K562 (cell line): Measurements from ENCODE around the gene MYO16.

Experiments used
- ARHGAP35 ChIP-seq: fragments of 450-650 bp; IDR thresholded peaks from 2 replicates; pipeline ENCODE4 v1.6.1; 2018; ENCODE audit not compliant: partially characterized antibody
- ARID2 ChIP-seq: fragments of 450-650 bp; IDR thresholded peaks from 2 replicates; pipeline ENCODE4 v1.6.1; 2017; ENCODE audit warnings: antibody characterized with exemption, mild to moderate bottlenecking
- FOXK2 ChIP-seq, 2 experiments: fragments of 450-650 bp; IDR thresholded peaks in 1 of 2; conservative IDR thresholded peaks in 1 of 2; 2 replicates each; pipeline ENCODE4 v1.6.1; 2016; ENCODE audit warnings: low read depth in 2 of 2, mild to moderate bottlenecking in 1 of 2
- GABPA ChIP-seq: fragments of 200-800 bp; sonication (Bioruptor generic); conservative IDR thresholded peaks from 2 replicates; pipeline ENCODE4 v1.6.1; 2016; ENCODE audit warnings: low read depth, missing genetic modification characterization, missing compliant biosample characterization
- HDAC2 ChIP-seq: fragments of 450-650 bp; IDR thresholded peaks from 2 replicates; pipeline ENCODE4 v1.6.1; 2016; ENCODE audit warnings: mild to moderate bottlenecking
- NR2C2 ChIP-seq, 2 experiments: fragments of 200-800 bp in 1 of 2; sonication (Bioruptor generic) in 1 of 2; sonication (generic) in 1 of 2; formaldehyde crosslinking in 1 of 2; IDR thresholded peaks; 2 replicates each; pipeline versions ENCODE4 v1.6.1 to v1.8.0; 2016 to 2022; ENCODE audit warnings: mild to moderate bottlenecking in 1 of 2, missing compliant biosample characterization in 1 of 2, missing genetic modification characterization in 1 of 2, missing genetic modification reagents in 1 of 2
- POLR2AphosphoS5 ChIP-seq: IDR thresholded peaks from 2 replicates; pipeline ENCODE4 v1.6.1; 2011; ENCODE audit warnings: mild to moderate bottlenecking, low read depth, low read length, moderate library complexity; ENCODE audit not compliant: control insufficient read depth, insufficient read depth
- ZFP1 ChIP-seq: fragments of 450-650 bp; formaldehyde crosslinking; IDR thresholded peaks from 2 replicates; pipeline ENCODE4 v1.4.0; 2020; ENCODE audit warnings: mild to moderate bottlenecking, mixed read lengths
- ZNF830 ChIP-seq: fragments of 250-450 bp; sonication (Bioruptor Pico); IDR thresholded peaks from 2 replicates; pipeline ENCODE4 v1.5.0; 2021; ENCODE audit warnings: mild to moderate bottlenecking
- TF ChIP-seq, protein P1 (sequence below): sonication (generic); formaldehyde crosslinking; IDR thresholded peaks from 2 replicates; pipeline ENCODE4 v1.8.1; 2022; ENCODE audit warnings: missing genetic modification reagents
- TF ChIP-seq, protein P2 (sequence below): sonication (generic); formaldehyde crosslinking; IDR thresholded peaks from 2 replicates; pipeline ENCODE4 v1.8.0; 2022; ENCODE audit warnings: mild to moderate bottlenecking, missing genetic modification reagents

DNA sequence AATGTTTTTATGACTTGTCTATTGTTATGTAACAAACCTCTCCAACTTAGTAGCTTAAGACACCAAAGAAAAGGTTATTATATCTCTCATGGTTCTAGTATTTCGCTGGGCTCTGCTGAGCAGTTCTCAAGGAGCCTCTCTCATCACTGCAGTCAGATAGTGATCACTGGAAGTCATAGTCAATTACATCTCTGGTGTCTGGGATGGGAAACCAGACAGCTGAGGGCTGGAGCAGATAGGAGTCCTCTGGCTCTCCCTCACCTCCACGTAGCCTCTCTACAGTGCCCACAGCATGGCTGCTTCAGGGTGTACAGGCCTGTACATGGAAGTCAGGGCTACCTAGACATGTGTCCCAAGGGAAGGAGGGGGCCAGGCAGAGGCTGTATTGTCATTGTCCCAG is 507.5 kb downstream of the MYO16 start:
- TF ChIP-seq, protein P1, sequence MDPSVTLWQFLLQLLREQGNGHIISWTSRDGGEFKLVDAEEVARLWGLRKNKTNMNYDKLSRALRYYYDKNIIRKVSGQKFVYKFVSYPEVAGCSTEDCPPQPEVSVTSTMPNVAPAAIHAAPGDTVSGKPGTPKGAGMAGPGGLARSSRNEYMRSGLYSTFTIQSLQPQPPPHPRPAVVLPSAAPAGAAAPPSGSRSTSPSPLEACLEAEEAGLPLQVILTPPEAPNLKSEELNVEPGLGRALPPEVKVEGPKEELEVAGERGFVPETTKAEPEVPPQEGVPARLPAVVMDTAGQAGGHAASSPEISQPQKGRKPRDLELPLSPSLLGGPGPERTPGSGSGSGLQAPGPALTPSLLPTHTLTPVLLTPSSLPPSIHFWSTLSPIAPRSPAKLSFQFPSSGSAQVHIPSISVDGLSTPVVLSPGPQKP, result no peak
- TF ChIP-seq NR2C2 (CRISPR knock-in tag; IDR thresholded peaks at IDR 0.05) (no peak), NR2C2 (tag; IDR thresholded peaks at IDR 0.05) (no peak), ZNF830 (CRISPR knock-in tag) (no peak), ARID2 (no peak), ZFP1 (CRISPR knock-in tag) (no peak), ARHGAP35 (no peak), HDAC2 (no peak), FOXK2 (conservative IDR thresholded peaks at IDR 0.05 in 1 of 2, IDR thresholded peaks at IDR 0.05 in 1 of 2; ENCODE audit: low read depth in 2 of 2) (no peak), GABPA (no peak), POLR2AphosphoS5 (no peak)
- TF ChIP-seq, protein P2, sequence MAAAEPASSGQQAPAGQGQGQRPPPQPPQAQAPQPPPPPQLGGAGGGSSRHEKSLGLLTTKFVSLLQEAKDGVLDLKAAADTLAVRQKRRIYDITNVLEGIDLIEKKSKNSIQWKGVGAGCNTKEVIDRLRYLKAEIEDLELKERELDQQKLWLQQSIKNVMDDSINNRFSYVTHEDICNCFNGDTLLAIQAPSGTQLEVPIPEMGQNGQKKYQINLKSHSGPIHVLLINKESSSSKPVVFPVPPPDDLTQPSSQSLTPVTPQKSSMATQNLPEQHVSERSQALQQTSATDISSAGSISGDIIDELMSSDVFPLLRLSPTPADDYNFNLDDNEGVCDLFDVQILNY (CRISPR knock-in tag), result no peak
